ENCODE results near the gene PPP1R3G.

PPP1R3G gene

GRCh38 chr6:5072440-5072839 lies 12.7 kb upstream of the PPP1R3G start:
- no peak for DNase-seq (ENCODE audit: low read depth)

GRCh38 chr6:5073992-5074391 lies 11.1 kb upstream of the PPP1R3G start:
- DNase-seq (ENCODE audit: low read depth), result no peak

GRCh38 chr6:5076931-5077330 lies 8.2 kb upstream of the PPP1R3G start:
- no peak for DNase-seq (ENCODE audit: low read depth)

- DNase-seq (ENCODE audit: low read depth), result no peak
These were observed 6.9 kb upstream of the PPP1R3G start for GRCh38 chr6:5078121-5078669.

- DNase-seq (ENCODE audit: low read depth), result no peak
These were observed 5.4 kb upstream of the PPP1R3G start for GRCh38 chr6:5079692-5080091.

- no peak for DNase-seq (ENCODE audit: low read depth)
These were observed 4.6 kb upstream of the PPP1R3G start for GRCh38 chr6:5080574-5080973.

- DNase-seq (ENCODE audit: low read depth), result no peak
These were observed 4.0 kb upstream of the PPP1R3G start for GRCh38 chr6:5081182-5081581.

- DNase-seq (ENCODE audit: low read depth), result no peak
These were observed 3.2 kb upstream of the PPP1R3G start for GRCh38 chr6:5081955-5082354.

- DNase-seq (ENCODE audit: low read depth), result no peak
These were observed 2.4 kb upstream of the PPP1R3G start for GRCh38 chr6:5082487-5083306.

- no peak for DNase-seq (ENCODE audit: low read depth)
These were observed 1.9 kb upstream of the PPP1R3G start for GRCh38 chr6:5083307-5083583.

GRCh38 chr6:5083813-5084359 lies 1.3 kb upstream of the PPP1R3G start:
- no peak for DNase-seq (ENCODE audit: low read depth)

- no peak for DNase-seq (ENCODE audit: low read depth)
These were observed 771 bp upstream of the PPP1R3G start for GRCh38 chr6:5084360-5084780.

- no peak for DNase-seq (ENCODE audit: low read depth)
These were observed 630 bp downstream of the PPP1R3G start for GRCh38 chr6:5085648-5086293.

GRCh38 chr6:5086294-5086890 lies 1.3 kb downstream of the PPP1R3G start:
- no peak for DNase-seq (ENCODE audit: low read depth)

GRCh38 chr6:5087389-5087788 lies 2.2 kb downstream of the PPP1R3G start:
- DNase-seq (ENCODE audit: low read depth), result no peak

GRCh38 chr6:5088780-5089179 lies 3.6 kb downstream of the PPP1R3G start:
- DNase-seq (ENCODE audit: low read depth), result no peak

GRCh38 chr6:5089481-5090438 lies 4.6 kb downstream of the PPP1R3G start:
- DNase-seq (ENCODE audit: low read depth), result no peak

- DNase-seq (ENCODE audit: low read depth), result no peak
These were observed 5.5 kb downstream of the PPP1R3G start for GRCh38 chr6:5090603-5091002.

GRCh38 chr6:5091210-5092069 lies 6.3 kb downstream of the PPP1R3G start:
- no peak for DNase-seq (ENCODE audit: low read depth)

- no peak for DNase-seq (ENCODE audit: low read depth)
These were observed 8.3 kb downstream of the PPP1R3G start for GRCh38 chr6:5093231-5094015.

Measured in CMK (cell line).